ENCODE measurements around the gene SMARCA4.

GRCh38 chr19:11067356-11068113, 106.7 kb downstream of the SMARCA4 start:
- TF ChIP-seq, protein P1, sequence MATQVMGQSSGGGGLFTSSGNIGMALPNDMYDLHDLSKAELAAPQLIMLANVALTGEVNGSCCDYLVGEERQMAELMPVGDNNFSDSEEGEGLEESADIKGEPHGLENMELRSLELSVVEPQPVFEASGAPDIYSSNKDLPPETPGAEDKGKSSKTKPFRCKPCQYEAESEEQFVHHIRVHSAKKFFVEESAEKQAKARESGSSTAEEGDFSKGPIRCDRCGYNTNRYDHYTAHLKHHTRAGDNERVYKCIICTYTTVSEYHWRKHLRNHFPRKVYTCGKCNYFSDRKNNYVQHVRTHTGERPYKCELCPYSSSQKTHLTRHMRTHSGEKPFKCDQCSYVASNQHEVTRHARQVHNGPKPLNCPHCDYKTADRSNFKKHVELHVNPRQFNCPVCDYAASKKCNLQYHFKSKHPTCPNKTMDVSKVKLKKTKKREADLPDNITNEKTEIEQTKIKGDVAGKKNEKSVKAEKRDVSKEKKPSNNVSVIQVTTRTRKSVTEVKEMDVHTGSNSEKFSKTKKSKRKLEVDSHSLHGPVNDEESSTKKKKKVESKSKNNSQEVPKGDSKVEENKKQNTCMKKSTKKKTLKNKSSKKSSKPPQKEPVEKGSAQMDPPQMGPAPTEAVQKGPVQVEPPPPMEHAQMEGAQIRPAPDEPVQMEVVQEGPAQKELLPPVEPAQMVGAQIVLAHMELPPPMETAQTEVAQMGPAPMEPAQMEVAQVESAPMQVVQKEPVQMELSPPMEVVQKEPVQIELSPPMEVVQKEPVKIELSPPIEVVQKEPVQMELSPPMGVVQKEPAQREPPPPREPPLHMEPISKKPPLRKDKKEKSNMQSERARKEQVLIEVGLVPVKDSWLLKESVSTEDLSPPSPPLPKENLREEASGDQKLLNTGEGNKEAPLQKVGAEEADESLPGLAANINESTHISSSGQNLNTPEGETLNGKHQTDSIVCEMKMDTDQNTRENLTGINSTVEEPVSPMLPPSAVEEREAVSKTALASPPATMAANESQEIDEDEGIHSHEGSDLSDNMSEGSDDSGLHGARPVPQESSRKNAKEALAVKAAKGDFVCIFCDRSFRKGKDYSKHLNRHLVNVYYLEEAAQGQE (IDR thresholded peaks at IDR 0.05; ENCODE audit: insufficient read depth in 1 of 2, low read depth in 2 of 2, low read length in 1 of 2), result no peak
- TF ChIP-seq CTCF (IDR thresholded peaks at IDR 0.05), result no peak
- TF ChIP-seq POLR2AphosphoS5 (IDR thresholded peaks at IDR 0.05; ENCODE audit: low read depth, low read length), result no peak
- TF ChIP-seq SIN3A (IDR thresholded peaks at IDR 0.05; ENCODE audit: borderline replicate concordance, insufficient read depth, low read depth, low read length), result no peak
- no peak for TF ChIP-seq TCF7L2 (IDR thresholded peaks at IDR 0.05; ENCODE audit: low read depth, low read length)

Measured in Panc1 (cell line).